ENCODE data around the gene CD209.

CD209 gene

GRCh38 chr19:7736148-7736547, 11.2 kb downstream of the CD209 start:
- DNase-seq: no peak

- no peak for DNase-seq
Observed at GRCh38 chr19:7734220-7735203, 12.8 kb downstream of the CD209 start.

- no peak for DNase-seq
Observed at GRCh38 chr19:7733376-7733775, 14.0 kb downstream of the CD209 start.

GRCh38 chr19:7732045-7732444, 15.3 kb downstream of the CD209 start, which contains the start of gene CLEC4G:
Gene CLEC4G (minus strand): TSS chr19:7732110. CDS start chr19:7732102, 8 bp downstream.
- no peak for DNase-seq

- no peak for DNase-seq
Observed at GRCh38 chr19:7731615-7732014, 15.7 kb downstream of the CD209 start.

GRCh38 chr19:7731218-7731595, 16.1 kb downstream of the CD209 start:
- no peak for DNase-seq

GRCh38 chr19:7730286-7731217, 16.8 kb downstream of the CD209 start:
- DNase-seq: no peak

- DNase-seq: no peak
Observed at GRCh38 chr19:7729831-7730285, 17.5 kb downstream of the CD209 start.

GRCh38 chr19:7729211-7729610, 18.1 kb downstream of the CD209 start:
- DNase-seq: no peak

- DNase-seq: no peak
Observed at GRCh38 chr19:7725791-7726190, 21.5 kb downstream of the CD209 start.

GRCh38 chr19:7722231-7722651, 25.1 kb downstream of the CD209 start:
- no peak for DNase-seq

- no peak for DNase-seq
Observed at GRCh38 chr19:7720351-7720750, 27.0 kb downstream of the CD209 start.

- DNase-seq: no peak
Observed at GRCh38 chr19:7718668-7719067, 28.7 kb downstream of the CD209 start.

GRCh38 chr19:7716762-7717161, 30.6 kb downstream of the CD209 start:
- no peak for DNase-seq

- DNase-seq: no peak
Observed at GRCh38 chr19:7715671-7716070, 31.7 kb downstream of the CD209 start.

GRCh38 chr19:7710616-7711015, 36.7 kb downstream of the CD209 start:
- no peak for DNase-seq

GRCh38 chr19:7709932-7710460, 37.3 kb downstream of the CD209 start:
- no peak for DNase-seq

GRCh38 chr19:7706955-7707456, 40.3 kb downstream of the CD209 start:
- DNase-seq: no peak

- DNase-seq: no peak
Observed at GRCh38 chr19:7706188-7706954, 41.0 kb downstream of the CD209 start.

GRCh38 chr19:7705387-7706187, 41.7 kb downstream of the CD209 start:
- peak; percentile 67 to 81 for DNase-seq

All from stimulated activated CD4-positive, alpha-beta T cell treated with anti-CD3 and anti-CD28 coated beads, Interleukin-4, amount 100 ng/mL, for 4 hours (primary cell).